NCI-H748 treated with DMSO at 0.1 percent for 48 hours (cell line): ENCODE results near the gene IGHMBP2.
"Not testable (repeated sequence)": the region's sequence is repeated elsewhere in the genome, so short reads cannot be mapped to it uniquely, and the experiment has no call there.

Source experiments
- DNase-seq: peaks from one replicate; lab custom pipeline; 2025; lab: John Stamatoyannopoulos, UW

The IGHMBP2 gene

DNA sequence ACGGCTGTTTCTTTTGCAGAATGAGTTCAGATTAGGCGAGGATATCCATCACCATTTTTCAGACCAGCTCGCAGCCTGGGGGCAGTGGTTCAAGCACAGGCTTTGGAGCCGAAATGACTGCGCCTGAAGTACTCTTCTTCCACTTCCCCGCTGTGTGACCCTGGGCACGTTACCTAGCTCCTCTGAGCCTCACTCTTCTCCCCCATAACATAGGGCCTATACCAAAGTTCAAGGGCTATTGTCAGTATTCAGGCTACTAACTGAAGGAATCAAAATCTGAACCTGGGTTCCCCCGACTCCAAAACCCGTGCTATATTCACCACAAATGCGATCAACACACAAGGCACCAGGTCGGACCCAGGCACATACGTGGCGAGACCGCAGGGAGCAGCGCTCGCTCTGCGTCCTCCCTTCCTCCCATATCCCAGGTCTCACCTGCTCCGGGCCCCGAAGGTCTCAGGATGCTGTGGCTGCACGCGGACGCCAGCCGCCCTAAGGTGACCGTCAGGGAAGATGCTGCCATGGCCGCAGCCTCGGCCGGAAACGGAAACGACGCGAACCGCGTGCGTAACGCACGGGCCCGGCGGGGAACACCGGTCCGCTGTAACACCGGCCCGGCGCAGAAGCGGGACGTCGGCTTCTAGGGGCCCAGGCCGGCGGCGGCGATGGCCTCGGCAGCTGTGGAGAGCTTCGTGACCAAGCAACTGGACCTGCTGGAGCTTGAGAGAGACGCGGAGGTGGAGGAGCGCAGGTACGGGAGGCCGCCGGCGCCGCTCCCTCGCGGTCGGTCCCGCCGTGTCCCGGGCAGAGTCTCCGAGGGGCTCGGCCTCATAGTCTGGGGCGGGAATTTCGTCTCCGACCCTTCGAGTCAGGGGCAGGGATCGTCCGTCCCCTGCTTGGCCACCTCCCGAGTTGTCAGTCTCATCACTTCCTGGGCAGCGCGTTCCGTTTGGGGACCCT, at the start of gene IGHMBP2, which contains the start of gene MRPL21:
TSS of gene IGHMBP2 (plus strand) at position 604 of the 960 bp plus-strand sequence. CDS start at position 666, 62 bp downstream.
TSS of gene MRPL21 (minus strand) at position 545 of the 960 bp plus-strand sequence. CDS start at position 523, 22 bp downstream.
- DNase-seq, result peak; percentile 28

DNA sequence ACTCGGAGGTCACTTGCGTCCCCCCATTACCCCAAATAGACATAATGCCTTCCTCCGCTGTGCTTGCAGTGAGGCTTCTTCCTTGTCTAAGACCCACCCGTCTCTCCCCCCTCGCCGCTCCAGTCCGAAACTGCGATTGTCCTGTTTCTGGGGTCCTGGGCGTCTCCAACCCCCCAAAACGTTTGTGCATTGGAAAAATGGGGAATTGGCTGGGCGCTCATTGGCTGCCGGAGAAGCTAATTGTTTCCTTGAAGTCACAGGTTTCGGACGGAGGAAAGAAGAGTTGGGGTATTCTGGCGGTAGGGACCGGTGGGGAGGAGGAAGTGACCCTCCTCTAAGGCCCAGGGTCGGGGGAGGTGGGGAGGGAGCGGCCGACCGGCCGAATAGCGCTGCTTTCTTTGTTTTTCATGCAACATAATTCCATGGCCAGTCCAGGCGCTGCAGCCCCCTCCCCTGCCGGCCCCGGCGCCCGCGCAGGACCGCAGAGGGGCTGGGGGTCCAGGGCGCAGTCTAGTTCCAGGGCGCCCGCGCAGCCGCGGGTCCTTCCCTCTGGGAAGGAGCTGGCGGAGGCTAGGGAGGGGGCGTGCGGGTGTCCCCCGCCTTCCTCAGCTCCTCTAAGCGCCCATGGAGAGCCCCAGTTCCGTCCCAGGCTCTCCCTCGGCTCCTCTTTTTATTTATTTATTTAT, 49.3 kb upstream of the IGHMBP2 start:
- DNase-seq, result no peak

GRCh38 chr11:68855205-68855981, 48.3 kb upstream of the IGHMBP2 start:
- DNase-seq, result no peak

GRCh38 chr11:68856425-68857030, 47.2 kb upstream of the IGHMBP2 start:
- not testable (repeated sequence) for DNase-seq

DNA sequence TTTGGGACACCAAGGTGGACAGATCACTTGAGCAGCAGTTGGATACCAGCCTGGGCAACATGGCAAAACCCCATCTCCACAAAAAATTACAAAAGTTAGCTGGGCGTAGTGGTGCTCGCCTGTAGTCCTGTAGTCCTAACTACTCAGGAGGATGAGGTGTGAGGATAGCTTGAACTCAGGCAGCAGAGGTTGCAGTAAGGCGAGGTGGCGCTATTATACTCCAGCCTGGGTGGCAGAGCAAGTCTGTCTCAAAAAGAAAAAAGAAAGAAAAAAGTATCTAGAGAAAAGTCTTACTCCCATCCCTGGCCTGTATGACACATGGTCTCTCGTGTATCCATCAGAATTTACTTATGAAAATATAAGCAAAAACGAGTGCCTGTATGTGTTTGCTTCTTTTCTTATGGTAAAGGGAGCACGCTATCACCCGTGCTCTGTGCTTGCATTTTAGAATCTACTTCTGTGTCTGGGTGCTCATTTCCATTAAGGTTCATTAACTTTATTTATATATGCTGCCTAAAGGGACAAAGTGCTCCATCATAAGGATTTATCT, 46.6 kb upstream of the IGHMBP2 start:
- DNase-seq, result no peak

DNA sequence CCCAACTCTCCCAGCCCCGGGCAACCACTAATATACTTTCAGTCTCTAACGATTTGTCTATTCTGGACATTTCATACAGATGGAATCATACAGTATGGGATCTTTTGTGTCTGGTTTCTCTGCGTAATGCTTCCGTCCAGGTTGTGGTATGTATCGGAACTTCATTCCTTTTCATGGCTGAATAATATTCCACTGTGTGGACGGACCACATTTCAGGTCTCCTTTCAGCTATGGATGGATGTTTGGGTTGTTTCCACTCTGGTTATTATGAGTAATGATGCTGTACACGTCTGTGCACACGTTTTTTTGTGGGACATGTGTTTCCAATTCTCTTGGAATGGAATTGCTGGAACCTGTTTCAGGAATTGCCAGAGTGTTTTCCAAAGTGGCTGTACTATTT, 44.6 kb upstream of the IGHMBP2 start:
- DNase-seq, result no peak

DNA sequence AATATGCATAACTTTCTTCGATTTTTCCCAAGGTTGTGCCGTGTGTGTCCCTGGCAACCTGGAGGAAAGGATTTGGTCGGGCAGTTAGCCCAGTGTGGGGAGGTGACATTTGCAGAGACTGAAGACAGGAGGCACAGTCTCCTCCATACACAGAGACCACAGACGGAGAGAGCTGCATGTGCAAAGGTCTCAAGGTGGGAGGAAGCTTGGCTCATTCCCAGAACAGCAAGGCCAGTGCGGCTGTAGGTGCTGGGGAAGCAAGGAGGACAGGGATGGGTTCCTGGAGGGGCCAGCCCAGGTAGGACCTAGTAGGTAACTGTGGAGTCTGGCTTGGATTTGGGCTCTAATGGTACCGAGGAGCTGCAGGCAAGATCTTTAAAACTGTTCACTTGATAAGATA, 41.3 kb upstream of the IGHMBP2 start:
- no peak for DNase-seq

DNA sequence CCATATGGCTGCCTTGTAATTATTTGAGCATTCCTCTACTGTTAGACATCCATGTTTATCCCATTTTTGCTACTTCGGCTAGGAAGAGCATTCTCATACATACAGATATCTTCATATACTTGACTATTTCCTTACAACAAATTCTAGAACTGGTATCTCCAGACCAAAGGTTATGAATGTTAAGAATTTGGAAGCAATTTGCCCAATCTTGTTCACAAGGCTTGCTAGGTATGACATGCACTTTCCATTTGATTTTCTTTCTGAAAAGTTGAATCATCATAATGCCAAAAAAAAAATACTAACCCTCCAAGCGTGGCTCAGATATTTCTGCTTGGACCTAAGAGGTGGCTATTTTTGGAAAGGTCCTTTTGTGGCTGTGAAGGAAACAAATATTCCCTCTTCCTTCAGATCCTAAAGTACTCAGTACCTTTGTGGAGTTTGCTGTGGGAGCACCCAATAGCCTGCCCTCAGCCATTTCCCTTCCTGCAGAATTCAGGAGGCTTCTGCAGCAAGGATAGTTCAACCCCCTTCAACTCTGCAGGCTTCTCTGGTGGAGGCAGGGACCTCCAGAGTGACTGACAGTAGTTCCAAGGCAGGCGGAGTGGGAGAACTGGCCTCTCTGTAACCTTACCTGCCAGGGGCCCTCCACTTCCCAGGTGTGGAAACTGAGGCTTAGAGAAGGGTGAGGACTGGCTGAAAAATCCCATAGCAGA, 40.0 kb upstream of the IGHMBP2 start:
- no peak for DNase-seq

- DNase-seq, result no peak
These were observed 38.5 kb upstream of the IGHMBP2 start for GRCh38 chr11:68865241-68865640.

DNA sequence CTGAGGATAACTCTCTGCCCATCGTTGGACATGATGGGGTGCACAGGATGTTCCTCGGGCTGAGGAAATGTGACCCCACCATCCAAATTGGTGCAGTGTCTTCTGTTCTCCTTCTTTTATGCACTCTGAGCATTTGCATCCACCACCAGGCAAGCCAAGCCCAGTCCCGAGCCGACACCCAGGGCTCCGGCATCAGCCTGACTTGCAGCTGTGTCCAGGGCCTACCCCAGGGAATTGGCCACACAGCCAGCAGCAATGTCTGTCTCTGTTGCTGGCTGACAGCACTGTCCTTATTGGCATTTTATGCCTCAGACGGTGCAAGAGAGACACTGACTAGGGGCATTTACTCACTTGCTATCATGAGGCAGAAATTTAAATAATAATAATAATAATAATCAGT, 36.6 kb upstream of the IGHMBP2 start:
- no peak for DNase-seq

DNA sequence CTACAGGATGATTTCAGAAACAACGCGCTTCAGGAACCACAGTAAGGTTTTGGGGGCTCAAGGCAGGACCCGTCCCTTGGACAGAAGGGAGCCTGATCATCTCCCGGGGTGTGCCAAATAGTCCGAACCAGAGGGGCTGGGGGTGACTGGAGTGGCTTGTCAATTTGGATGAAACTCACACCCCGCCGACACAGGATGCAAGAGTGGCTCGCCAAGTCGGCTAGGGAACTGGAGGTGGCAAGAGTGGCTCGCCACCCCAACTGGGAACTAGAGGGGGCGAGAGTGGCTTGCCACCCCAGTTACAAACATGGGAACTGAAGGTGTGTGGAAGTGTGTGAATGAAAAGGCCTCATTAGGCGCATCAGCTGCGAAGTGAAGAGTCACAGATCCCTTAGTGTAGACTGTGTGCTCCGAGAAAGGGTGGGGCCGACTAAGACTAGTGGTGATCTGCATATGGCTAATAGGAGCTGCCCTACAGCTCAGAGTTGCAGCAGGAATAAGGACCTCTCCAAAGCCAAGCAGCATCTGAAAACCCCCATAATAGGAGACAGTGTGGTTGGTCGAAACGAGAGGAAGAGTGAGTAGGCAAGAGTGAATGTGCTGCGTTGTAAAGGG, 35.4 kb upstream of the IGHMBP2 start:
- DNase-seq, result no peak

GRCh38 chr11:68870470-68870869, 33.2 kb upstream of the IGHMBP2 start:
- DNase-seq, result no peak

- no peak for DNase-seq
These were observed 31.3 kb upstream of the IGHMBP2 start for GRCh38 chr11:68872216-68873003.

DNA sequence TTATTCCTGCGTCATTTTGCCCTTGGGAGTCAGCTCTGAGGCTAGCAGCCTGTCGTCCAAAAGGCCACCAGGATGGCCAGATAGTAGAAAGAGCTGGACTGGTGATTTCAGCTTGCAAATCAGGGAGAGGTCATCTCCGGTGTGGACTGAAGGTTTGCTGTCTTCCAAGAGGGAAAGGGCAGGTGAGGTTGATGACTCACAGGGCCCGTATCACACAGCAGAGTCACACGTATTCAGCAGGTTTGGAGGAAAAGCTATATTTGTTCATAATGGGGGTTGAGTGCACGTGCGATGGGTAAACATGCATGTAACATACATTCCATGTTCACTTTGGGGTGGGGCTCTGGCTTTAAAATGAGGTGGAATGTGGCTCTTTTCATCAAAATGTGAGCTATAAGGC, 25.7 kb upstream of the IGHMBP2 start:
- no peak for DNase-seq

GRCh38 chr11:68880851-68881250, 22.8 kb upstream of the IGHMBP2 start:
- no peak for DNase-seq

GRCh38 chr11:68881320-68881719, 22.4 kb upstream of the IGHMBP2 start:
- no peak for DNase-seq

DNA sequence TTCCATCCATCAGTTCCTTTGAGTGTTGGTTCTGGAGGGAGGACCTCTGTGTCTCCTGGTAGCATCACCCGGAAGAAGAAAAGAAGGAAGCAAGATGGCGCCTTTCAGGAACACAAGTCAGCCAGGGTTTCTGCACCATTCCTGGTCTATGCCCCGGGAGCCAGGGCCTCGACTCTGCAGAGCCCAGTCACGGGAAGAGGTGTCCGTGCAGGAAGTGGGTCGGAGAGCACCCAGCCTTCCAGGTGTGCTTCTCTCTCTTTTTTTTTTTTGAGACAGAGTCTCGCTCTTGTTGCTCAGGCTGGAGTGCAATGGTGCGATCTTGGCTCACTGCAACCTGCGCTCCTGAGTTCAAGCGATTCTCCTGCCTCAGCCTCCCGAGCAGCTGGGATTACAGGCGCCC, 21.3 kb upstream of the IGHMBP2 start:
- no peak for DNase-seq

DNA sequence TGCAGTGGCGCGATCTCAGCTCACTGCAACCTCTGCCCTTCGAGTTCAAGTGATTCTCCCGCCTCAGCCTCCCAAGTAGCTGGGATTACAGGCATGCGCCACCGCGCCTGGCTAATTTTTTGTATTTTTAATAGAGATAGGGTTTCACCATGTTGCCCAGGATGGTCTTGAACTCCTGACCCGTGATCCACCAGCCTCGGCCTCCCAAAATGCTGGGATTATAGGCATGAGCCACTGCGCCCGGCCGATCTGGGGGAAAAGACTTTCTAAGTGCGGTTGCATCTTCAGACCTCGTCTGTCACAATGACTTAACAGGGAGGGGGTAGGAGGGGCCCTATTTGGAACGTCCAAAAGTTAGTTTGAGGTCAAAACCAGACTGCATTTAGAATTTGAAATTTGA, 18.9 kb upstream of the IGHMBP2 start:
- not testable (repeated sequence) for DNase-seq

- no peak for DNase-seq
These were observed 13.7 kb upstream of the IGHMBP2 start for GRCh38 chr11:68889948-68890446.
